Islet precursor cell (in vitro differentiated cells): Measurements from ENCODE around the gene NAA11.
A peak's percentile ranks its signal among the peaks of the same experiment; 100 is the strongest.
"Not testable (repeated sequence)": the region's sequence is repeated elsewhere in the genome, so short reads cannot be mapped to it uniquely, and the experiment has no call there.

Experiments used
- DNase-seq: peaks from one replicate; pipeline ENCODE4 v3.0.0-alpha.2; 2018

NAA11 gene

DNA sequence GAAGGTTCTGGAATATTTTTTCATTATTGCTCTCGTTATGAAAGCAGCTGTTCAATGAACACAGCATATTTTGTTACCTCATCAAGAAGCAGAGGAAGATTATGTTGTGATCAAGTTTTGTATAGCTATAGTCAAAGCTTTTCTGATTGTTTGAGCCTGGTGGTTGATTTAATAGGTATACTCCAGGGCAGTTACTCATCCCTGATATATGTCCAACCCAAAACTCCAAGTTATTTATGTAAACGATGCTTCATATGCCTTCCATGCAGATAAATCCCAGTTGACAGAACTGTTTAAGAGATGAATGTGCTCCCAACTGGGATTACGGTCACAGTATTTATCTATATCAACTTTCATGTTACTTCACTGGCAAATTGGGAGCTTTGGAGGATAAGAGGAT is 19.1 kb downstream of the NAA11 start:
- DNase-seq, result no peak

GRCh38 chr4:79300280-79300679 is 25.6 kb downstream of the NAA11 start:
- DNase-seq, result no peak

DNA sequence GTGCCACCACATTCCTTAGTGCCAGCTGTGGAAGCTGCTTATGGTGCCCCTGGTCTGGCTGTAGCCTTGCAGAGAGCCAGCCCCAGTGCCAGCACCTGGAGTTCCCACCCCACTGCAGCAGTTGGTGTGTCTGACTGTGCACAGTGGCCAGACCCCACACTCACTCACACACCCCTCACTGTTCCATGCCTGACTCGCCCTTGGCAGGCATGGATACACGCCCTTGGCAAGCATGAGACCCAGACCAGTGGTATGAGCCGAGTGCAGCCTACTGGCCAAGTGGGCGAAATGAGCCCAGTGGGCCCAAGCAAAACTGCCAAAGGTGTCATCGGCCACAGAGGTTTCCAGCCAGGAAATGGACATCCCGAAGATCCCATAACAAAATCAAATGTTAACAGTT is 27.4 kb downstream of the NAA11 start:
- DNase-seq, result no peak

DNA sequence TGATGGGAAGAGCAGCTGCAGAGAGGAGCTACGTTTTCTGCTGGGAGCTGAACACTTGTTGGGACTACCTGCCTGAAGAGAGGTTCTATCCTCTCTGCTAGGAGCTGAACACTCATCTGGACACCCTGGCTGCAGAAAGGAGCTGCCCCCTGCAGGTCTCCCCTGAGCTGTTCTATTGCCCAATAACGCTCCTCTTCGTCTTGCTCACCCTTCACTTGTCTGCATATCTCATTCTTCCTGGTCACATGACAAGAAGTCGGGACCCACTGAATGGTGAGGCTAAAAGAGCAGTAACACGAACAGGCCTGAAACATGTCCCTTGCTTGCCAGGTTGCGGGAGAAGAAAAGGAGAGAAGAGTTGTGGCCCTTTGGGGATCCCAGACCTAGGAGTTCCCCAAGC is 27.8 kb downstream of the NAA11 start:
- DNase-seq, result no peak

- no peak for DNase-seq
Measured at GRCh38 chr4:79297479-79297878, 28.4 kb downstream of the NAA11 start.

- DNase-seq, result no peak
Measured at GRCh38 chr4:79296768-79297428, 29.0 kb downstream of the NAA11 start.

DNA sequence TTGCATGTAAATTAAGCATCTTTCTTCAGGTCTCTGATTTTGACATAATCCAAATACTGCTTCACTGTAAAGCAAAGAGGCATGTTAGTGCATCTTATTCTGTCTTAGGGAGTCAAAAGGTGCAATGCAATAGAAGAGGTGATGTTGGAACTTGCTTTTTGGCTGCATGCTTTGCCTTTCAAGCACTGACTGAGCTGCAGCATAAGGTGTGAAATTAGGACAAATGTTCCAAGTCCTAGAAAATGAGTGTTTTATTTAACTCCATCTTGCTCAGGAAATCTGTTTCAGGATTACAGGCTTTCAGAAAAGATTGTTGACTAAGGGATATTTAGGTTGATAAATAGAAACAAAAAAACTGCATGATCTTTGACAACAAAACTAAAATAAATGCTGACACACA is 30.8 kb downstream of the NAA11 start:
- no peak for DNase-seq

DNA sequence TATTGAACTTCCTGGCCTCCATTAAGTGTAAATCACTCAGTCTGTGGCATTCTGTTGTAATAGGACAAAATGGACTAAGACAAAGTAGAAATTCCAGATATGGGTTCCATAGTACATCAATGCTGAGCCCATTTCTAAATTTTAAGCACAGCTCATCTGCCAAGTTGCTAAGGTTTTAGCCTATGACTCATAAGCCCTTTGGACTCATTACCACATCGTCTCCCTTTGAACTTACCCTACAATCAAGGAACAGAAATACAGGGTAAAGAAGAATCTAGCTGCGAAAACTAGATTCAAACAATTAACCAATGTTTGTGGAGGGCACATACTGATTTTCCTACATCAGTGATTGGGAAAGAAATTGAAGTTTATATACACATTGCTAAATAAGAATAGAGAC is 31.8 kb downstream of the NAA11 start:
- no peak for DNase-seq

GRCh38 chr4:79292008-79292407 is 33.9 kb downstream of the NAA11 start:
- DNase-seq, result no peak

- DNase-seq, result no peak
Measured at GRCh38 chr4:79290376-79290775, 35.5 kb downstream of the NAA11 start.

- DNase-seq, result no peak
Measured at GRCh38 chr4:79288185-79288584, 37.7 kb downstream of the NAA11 start.

GRCh38 chr4:79287718-79288117 is 38.1 kb downstream of the NAA11 start:
- DNase-seq, result no peak

DNA sequence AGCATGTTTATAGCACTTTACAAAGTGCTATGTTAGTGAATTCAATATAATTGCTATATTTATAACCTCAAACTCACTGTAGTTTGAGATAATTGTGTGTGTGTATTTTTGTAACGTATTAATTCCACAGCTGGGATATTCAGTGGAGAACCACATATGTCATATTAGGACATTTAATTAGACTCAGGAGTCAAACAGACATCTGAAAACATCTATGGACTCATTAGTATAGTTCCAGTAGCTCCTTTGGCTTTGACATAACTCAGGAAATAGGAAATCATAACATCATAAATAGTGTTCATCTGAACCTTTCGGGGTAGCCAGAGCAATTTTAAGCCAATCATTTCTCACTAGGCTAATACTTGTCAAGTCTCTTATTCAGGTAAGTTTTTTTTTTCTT is 38.8 kb downstream of the NAA11 start:
- no peak for DNase-seq

DNA sequence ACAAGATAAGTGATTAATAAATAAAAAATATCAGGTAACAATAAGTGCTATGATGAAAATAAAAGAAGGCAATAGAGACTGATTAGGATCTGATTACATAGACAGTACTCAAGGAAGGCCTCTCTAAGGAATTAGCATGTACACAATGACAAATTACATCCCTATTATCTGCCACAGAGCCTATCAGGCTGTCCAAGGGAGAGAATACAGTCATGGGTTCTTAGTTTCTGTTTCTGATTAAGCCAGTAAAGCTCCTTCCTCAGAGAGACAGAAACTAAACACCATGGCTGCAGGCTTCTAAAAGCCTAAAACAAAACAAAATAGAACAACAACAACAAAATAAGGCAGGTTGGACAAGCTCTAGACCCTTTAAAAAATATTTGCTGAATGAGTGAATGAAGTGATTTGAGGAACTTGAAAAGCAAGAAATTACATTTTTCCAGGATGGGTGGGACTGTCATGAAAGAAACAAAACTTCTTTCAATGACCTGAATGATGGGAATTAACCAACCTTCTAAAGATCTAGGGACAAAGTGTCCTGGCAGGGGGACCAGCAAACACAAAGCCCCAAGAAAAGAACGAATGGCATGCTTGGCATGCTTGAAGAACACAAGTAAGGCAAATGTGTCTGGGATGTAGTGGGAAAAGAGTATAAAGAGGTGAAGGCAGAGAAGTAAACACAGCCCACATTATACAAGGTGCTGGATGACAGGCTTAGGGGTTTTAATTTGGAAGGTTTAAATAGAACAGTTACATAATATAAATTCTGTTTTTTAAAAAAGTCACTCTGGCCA is 44.1 kb downstream of the NAA11 start:
- DNase-seq, result no peak

DNA sequence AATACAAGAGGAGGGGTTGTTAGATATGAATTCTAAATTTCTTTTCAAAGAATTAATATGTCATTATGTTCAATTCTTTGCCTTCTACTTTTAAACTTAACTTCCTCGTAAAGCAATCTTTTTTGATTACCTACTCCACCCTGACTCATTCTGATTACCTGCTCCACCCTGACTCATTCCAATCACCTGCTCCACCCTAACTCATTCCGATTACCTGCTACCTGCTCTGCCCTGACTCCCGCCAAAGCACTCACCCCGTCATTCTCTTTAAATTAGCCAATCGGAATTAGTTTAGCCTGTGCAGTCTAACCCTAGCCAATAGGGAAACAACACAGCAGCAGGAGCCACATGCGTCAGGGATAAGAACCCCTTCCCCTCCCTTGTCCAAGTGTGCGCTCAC is 48.4 kb downstream of the NAA11 start:
- not testable (repeated sequence) for DNase-seq

GRCh38 chr4:79273915-79274314 is 51.9 kb downstream of the NAA11 start:
- no peak for DNase-seq

- peak; percentile 63 for DNase-seq
Measured at GRCh38 chr4:79272761-79273160, 53.1 kb downstream of the NAA11 start.

DNA sequence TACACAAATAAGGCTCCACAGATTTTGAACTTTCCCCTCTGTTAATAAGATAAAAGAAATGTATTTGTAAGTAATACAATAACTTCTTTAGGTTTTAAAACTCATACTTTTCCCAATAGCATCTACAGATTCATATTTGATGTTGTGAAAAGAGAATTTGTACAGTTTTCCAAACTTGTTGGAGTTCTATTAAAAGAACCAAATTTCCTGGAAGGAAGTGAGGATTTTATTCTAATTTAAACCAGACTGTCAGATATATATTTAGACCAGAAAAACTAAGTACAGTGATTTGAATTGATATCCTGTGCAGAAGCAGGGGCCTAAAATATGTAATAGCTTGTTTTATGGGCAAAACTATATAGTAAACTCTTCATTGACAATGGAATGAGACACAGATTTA is 53.7 kb downstream of the NAA11 start:
- DNase-seq, result no peak

- no peak for DNase-seq
Measured at GRCh38 chr4:79267671-79268070, 58.2 kb downstream of the NAA11 start.
